ACHN (cell line): ENCODE results near the gene HRCT1.
"Not testable (repeated sequence)": the region's sequence is repeated elsewhere in the genome, so short reads cannot be mapped to it uniquely, and the experiment has no call there.

Experiments
- DNase-seq: peaks from one replicate; pipeline ENCODE4 v3.0.0-alpha.2; 2015
- in situ Hi-C: cut with HindIII; loops from 2 replicates; pipeline ENCODE4 v1.10.0; 2017; ENCODE audit warnings: low sequenced_read_pairs, low pct_ligation_motif_present, low pct_unique_long_range_greater_than_20kb

HRCT1 gene

GRCh38 chr9:35884908-35885307 is 21.1 kb upstream of the HRCT1 start:
- in situ Hi-C loops, DNase-seq: not testable (repeated sequence)

- DNase-seq = no peak
- in situ Hi-C loops = no loop called here
Observed at GRCh38 chr9:35891646-35892045, 14.4 kb upstream of the HRCT1 start.

- DNase-seq = no peak
- in situ Hi-C loops = no loop called here
Observed at GRCh38 chr9:35892051-35892450, 14.0 kb upstream of the HRCT1 start.

GRCh38 chr9:35896570-35896969 is 9.4 kb upstream of the HRCT1 start:
- in situ Hi-C loops = no loop called here
- DNase-seq = no peak

GRCh38 chr9:35897376-35898099 is 8.5 kb upstream of the HRCT1 start:
- DNase-seq, in situ Hi-C loops: not testable (repeated sequence)

GRCh38 chr9:35898337-35898736 is 7.7 kb upstream of the HRCT1 start:
- in situ Hi-C loops = no loop called here
- DNase-seq = no peak

- no peak for DNase-seq
- in situ Hi-C loops = no loop called here
Observed at GRCh38 chr9:35899021-35899420, 7.0 kb upstream of the HRCT1 start.

GRCh38 chr9:35903049-35903448 is 3.0 kb upstream of the HRCT1 start:
- peak; percentile 58 for DNase-seq

GRCh38 chr9:35904338-35904737 is 1.7 kb upstream of the HRCT1 start:
- no peak for DNase-seq
- in situ Hi-C loops = no loop called here

More at GRCh38 chr9:35903049-35903448, 3.0 kb upstream of the HRCT1 start:
- in situ Hi-C loops = no loop called here

GRCh38 chr9:35905051-35905781 is 786 bp upstream of the HRCT1 start:
- in situ Hi-C loops = no loop called here
- peak; percentile 65 for DNase-seq

GRCh38 chr9:35906923-35907699 is 1.1 kb downstream of the HRCT1 start:
- peak; percentile 47 for DNase-seq
- in situ Hi-C loops = no loop called here

- peak; percentile 86 for DNase-seq
- in situ Hi-C loops = no loop called here
Observed at GRCh38 chr9:35907711-35908503, 1.9 kb downstream of the HRCT1 start.

GRCh38 chr9:35908504-35909125 is 2.6 kb downstream of the HRCT1 start:
- in situ Hi-C loops = no loop called here
- peak; percentile 21 for DNase-seq

- DNase-seq = no peak
- in situ Hi-C loops = no loop called here
Observed at GRCh38 chr9:35909274-35909673, 3.3 kb downstream of the HRCT1 start, which contains the start of gene SPAAR. Gene SPAAR, plus strand, starts transcription at chr9:35909490. Its CDS starts 974 bp downstream, at chr9:35910464.

GRCh38 chr9:35909687-35910612 is 3.9 kb downstream of the HRCT1 start:
- no peak for DNase-seq
- in situ Hi-C loops = no loop called here

GRCh38 chr9:35910613-35911359 is 4.8 kb downstream of the HRCT1 start:
- DNase-seq = peak; percentile 75
- in situ Hi-C loops = no loop called here
